ENCODE measurements around the gene DOCK2. TPM values are rescaled to one million over a fixed set of nuclear protein-coding genes. Genes with fewer than 3 reads are reported as not detected.

DOCK2 gene
- total and polyA plus RNA-seq, 2 of the 8 experiments (the other 6 are each of a cell fraction or from before 2014, with no cell fraction given) = 3.9 to 5.7 TPM

GRCh38 chr5:170078931-170079330 lies 441.9 kb downstream of the DOCK2 start:
- Histone ChIP-seq H3K56ac (replicated peaks; ENCODE audit: insufficient read length, low read depth, low read length) (no peak overlapping the region), H2BK15ac (ENCODE audit: low read length) (no peak overlapping the region), H2BK5ac (ENCODE audit: low read depth, low read length) (no peak overlapping the region), H3K14ac (ENCODE audit: insufficient read length) (no peak overlapping the region), H2BK20ac (ENCODE audit: low read length) (no peak overlapping the region), H4K8ac (ENCODE audit: extremely low read depth, insufficient read depth, low read length) (no peak overlapping the region; the same call in 1 of the 2 replicates), H3K23me2 (ENCODE audit: low read depth, low read length) (no peaks in the 10 kb centered on the region), H4K5ac (ENCODE audit: insufficient read length, low read depth, low read length) (no peak overlapping the region), H3K4me1 (replicated peaks in 1 of 4; ENCODE audit: control insufficient read depth in 3 of 4, insufficient read depth in 4 of 4, low read length in 3 of 4) (no peaks in the 10 kb centered on the region), H3K4me3 (ENCODE audit: extremely low read depth in 1 of 4, insufficient read depth in 2 of 4, low read depth in 3 of 4, low read length in 4 of 4) (no peak overlapping the region), H3K9me3 (ENCODE audit: insufficient read depth in 2 of 2, low read depth in 1 of 2, low read length in 1 of 2) (no peaks in the 10 kb centered on the region), H3K36me3 (ENCODE audit: control insufficient read depth in 2 of 4, insufficient read depth in 4 of 4, low read length in 3 of 4) (no peaks in the 10 kb centered on the region), H3K4me2 (ENCODE audit: insufficient read depth in 1 of 2, low read depth in 2 of 2, low read length in 2 of 2) (no peak overlapping the region), H3K4ac (replicated peaks; ENCODE audit: insufficient read length, low read depth, low read length) (no peak overlapping the region), H4K91ac (replicated peaks; ENCODE audit: insufficient read length, low read length) (no peak overlapping the region), H2BK12ac (ENCODE audit: low read depth, low read length) (no peak overlapping the region), H2AFZ (ENCODE audit: low read length) (no peak overlapping the region), H3K27me3 (replicated peaks in 1 of 4; ENCODE audit: control insufficient read depth in 3 of 4, extremely low read depth in 1 of 4, insufficient read depth in 3 of 4, low read length in 3 of 4) (no peaks in the 10 kb centered on the region; a peak in 1 of 7 replicates), H2BK120ac (replicated peaks; ENCODE audit: low read depth, low read length) (no peak overlapping the region), H3K23ac (ENCODE audit: insufficient read length) (no peak overlapping the region), H3K79me1 (ENCODE audit: low read depth, low read length) (no peaks in the 10 kb centered on the region), H3K27ac (ENCODE audit: low read depth, low read length) (no peak overlapping the region), H4K20me1 (replicated peaks in 1 of 2; ENCODE audit: control insufficient read depth in 1 of 2, insufficient read depth in 2 of 2, low read length in 2 of 2) (no peaks in the 10 kb centered on the region), H2AK5ac (ENCODE audit: low read depth, low read length) (no peak overlapping the region), H3K9ac (replicated peaks in 1 of 4; ENCODE audit: extremely low read depth in 1 of 4, low read depth in 3 of 4, low read length in 3 of 4) (no peak overlapping the region), H3K18ac (ENCODE audit: extremely low read depth, low read length) (no peak overlapping the region), H3K79me2 (ENCODE audit: control insufficient read depth in 1 of 2, insufficient read depth in 2 of 2, low read length in 2 of 2) (no peaks in the 10 kb centered on the region)
- no peak for DNase-seq (ENCODE audit: low read depth in 1 of 2, low spot score in 2 of 2)
- ChIA-PET CTCF (ENCODE audit: partially characterized antibody) (interaction anchor here (0.6 to 7.6 kb wide), 5 partner anchors 8 to 382 kb away, joined by 3 to 48 read pairs (median 3); no protein-coding TSS in a partner anchor), POLR2A (ENCODE audit: partially characterized antibody) (no interaction called here)
- FAIRE-seq = no peak
- 98% methylated on average over 13 of the region's 13 CpGs; no CpG with 5 or more reads in 1 of the 2 experiments for WGBS, 2 experiments (ENCODE audit: extremely low coverage in 1 of 2, insufficient coverage in 1 of 2, insufficient read length in 1 of 2, insufficient replicate concordance in 2 of 2, low coverage in 1 of 2, low lambda C conversion rate in 2 of 2, missing lambda C conversion rate in 1 of 2)
- no peak for TF ChIP-seq SIX5 (IDR thresholded peaks at IDR 0.05; ENCODE audit: low read depth, low read length)
- no peak for TF ChIP-seq GTF2F1 (IDR thresholded peaks at IDR 0.05; ENCODE audit: borderline replicate concordance, low read depth, low read length)
- no peak for TF ChIP-seq NRF1 (IDR thresholded peaks at IDR 0.05; ENCODE audit: low read depth, low read length)
- TF ChIP-seq ZNF274 (IDR thresholded peaks at IDR 0.05; ENCODE audit: borderline replicate concordance, extremely low read depth, low read length) = no peak
- no peak for TF ChIP-seq RXRA (IDR thresholded peaks at IDR 0.05; ENCODE audit: insufficient read depth, low read depth, low read length)
- TF ChIP-seq SRF (IDR thresholded peaks at IDR 0.05; ENCODE audit: low read depth, low read length) = no peak
